ENCODE results near the gene RPL22L1. TPM values are rescaled to one million over a fixed set of nuclear protein-coding genes. Genes with fewer than 3 reads are reported as not detected.

The RPL22L1 gene
- total and polyA plus RNA-seq, 2 experiments from 2014 or later, result 216 to 441 TPM

DNA sequence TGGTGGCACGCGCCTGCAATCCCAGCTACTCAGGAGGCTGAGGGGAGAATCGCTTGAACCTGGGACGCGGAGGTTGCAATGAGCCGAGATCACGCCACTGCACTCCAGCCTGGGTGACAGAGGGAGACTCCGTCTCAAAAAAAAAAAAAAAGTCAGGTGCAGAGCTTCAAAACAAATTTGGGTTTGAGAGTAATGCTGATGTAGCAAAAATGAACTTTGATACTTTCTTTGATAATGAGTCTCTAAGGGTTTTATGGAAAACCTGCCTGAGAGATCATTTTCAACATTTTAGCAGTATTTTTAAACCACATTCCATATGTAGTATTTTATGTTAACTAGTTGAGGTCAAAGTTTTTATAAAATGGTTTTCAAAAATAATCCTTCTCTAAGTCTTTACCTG lies 23.9 kb upstream of the RPL22L1 start:
- H3K4me3 Mint-ChIP-seq, result no peak overlapping the region

More for the DNA sequence above, 23.9 kb upstream of the RPL22L1 start:
- Mint-ChIP-seq H3K27me3 (ENCODE audit: insufficient read depth, low read depth, poor library complexity) (no peaks in the 10 kb centered on the region), H3K27ac (no peak overlapping the region), H3K36me3 (ENCODE audit: low read depth) (peaks cover 23% of the 10 kb centered on the region), H3K9me3 (peaks cover 21% of the 10 kb centered on the region), H3K4me1 (no peaks in the 10 kb centered on the region)
- Histone ChIP-seq H3K4me2 (no peak overlapping the region), H3K36me3 (ENCODE audit: insufficient read depth) (no peaks in the 10 kb centered on the region), H3K9me2 (ENCODE audit: insufficient read depth) (0 out of 2 replicates have a peak, but pooled peaks cover 3% of the 10 kb centered on the region), H3F3A (replicated peaks; ENCODE audit: low read depth) (no peaks in the 10 kb centered on the region), H3K4me3 (no peak overlapping the region), H3K4me1 (ENCODE audit: insufficient read depth) (no peaks in the 10 kb centered on the region), H4K20me1 (replicated peaks; ENCODE audit: insufficient read depth) (no peaks in the 10 kb centered on the region), H3K27ac (ENCODE audit: low read depth) (no peak overlapping the region), H3K79me2 (replicated peaks; ENCODE audit: insufficient read depth) (no peaks in the 10 kb centered on the region), H3K27me3 (ENCODE audit: insufficient read depth) (no peaks in the 10 kb centered on the region), H2AFZ (no peak overlapping the region)
- TF ChIP-seq POLR2AphosphoS5 (IDR thresholded peaks at IDR 0.05; ENCODE audit: low read depth), result no peak
- no peak for TF ChIP-seq NANOG (IDR thresholded peaks at IDR 0.05; ENCODE audit: borderline replicate concordance)
- TF ChIP-seq EZH2phosphoT487 (IDR thresholded peaks at IDR 0.05; ENCODE audit: unreplicated experiment), result no peak
- no peak for TF ChIP-seq ZNF462 (CRISPR knock-in tag; IDR thresholded peaks at IDR 0.05)
- TF ChIP-seq STAT1 (IDR thresholded peaks at IDR 0.05; ENCODE audit: unreplicated experiment), result no peak
- TF ChIP-seq CREB1 (CRISPR knock-in tag; IDR thresholded peaks at IDR 0.05; ENCODE audit: low read depth), result no peak
- no peak for TF ChIP-seq ETS1 (IDR thresholded peaks at IDR 0.05)
- no peak for TF ChIP-seq ZNF331 (CRISPR knock-in tag; IDR thresholded peaks at IDR 0.05; ENCODE audit: low read depth)
- TF ChIP-seq JUNB (IDR thresholded peaks at IDR 0.05; ENCODE audit: unreplicated experiment), result no peak
- TF ChIP-seq ZNF114 (CRISPR knock-in tag; IDR thresholded peaks at IDR 0.05), result no peak
- no peak for TF ChIP-seq EZH2 (IDR thresholded peaks at IDR 0.05; ENCODE audit: low read depth, unreplicated experiment)
- TF ChIP-seq, protein P1, sequence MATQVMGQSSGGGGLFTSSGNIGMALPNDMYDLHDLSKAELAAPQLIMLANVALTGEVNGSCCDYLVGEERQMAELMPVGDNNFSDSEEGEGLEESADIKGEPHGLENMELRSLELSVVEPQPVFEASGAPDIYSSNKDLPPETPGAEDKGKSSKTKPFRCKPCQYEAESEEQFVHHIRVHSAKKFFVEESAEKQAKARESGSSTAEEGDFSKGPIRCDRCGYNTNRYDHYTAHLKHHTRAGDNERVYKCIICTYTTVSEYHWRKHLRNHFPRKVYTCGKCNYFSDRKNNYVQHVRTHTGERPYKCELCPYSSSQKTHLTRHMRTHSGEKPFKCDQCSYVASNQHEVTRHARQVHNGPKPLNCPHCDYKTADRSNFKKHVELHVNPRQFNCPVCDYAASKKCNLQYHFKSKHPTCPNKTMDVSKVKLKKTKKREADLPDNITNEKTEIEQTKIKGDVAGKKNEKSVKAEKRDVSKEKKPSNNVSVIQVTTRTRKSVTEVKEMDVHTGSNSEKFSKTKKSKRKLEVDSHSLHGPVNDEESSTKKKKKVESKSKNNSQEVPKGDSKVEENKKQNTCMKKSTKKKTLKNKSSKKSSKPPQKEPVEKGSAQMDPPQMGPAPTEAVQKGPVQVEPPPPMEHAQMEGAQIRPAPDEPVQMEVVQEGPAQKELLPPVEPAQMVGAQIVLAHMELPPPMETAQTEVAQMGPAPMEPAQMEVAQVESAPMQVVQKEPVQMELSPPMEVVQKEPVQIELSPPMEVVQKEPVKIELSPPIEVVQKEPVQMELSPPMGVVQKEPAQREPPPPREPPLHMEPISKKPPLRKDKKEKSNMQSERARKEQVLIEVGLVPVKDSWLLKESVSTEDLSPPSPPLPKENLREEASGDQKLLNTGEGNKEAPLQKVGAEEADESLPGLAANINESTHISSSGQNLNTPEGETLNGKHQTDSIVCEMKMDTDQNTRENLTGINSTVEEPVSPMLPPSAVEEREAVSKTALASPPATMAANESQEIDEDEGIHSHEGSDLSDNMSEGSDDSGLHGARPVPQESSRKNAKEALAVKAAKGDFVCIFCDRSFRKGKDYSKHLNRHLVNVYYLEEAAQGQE (IDR thresholded peaks at IDR 0.05; ENCODE audit: unreplicated experiment), result no peak
- TF ChIP-seq, protein P2, sequence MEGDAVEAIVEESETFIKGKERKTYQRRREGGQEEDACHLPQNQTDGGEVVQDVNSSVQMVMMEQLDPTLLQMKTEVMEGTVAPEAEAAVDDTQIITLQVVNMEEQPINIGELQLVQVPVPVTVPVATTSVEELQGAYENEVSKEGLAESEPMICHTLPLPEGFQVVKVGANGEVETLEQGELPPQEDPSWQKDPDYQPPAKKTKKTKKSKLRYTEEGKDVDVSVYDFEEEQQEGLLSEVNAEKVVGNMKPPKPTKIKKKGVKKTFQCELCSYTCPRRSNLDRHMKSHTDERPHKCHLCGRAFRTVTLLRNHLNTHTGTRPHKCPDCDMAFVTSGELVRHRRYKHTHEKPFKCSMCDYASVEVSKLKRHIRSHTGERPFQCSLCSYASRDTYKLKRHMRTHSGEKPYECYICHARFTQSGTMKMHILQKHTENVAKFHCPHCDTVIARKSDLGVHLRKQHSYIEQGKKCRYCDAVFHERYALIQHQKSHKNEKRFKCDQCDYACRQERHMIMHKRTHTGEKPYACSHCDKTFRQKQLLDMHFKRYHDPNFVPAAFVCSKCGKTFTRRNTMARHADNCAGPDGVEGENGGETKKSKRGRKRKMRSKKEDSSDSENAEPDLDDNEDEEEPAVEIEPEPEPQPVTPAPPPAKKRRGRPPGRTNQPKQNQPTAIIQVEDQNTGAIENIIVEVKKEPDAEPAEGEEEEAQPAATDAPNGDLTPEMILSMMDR (conservative IDR thresholded peaks at IDR 0.05; ENCODE audit: low read depth in 2 of 2), result no peak
- no peak for ATAC-seq
- no peak for DNase-seq (ENCODE audit: low spot score)

Data from GM23338 (cell line).